Stimulated activated naive CD4-positive, alpha-beta T cell (primary cell): ENCODE data around the gene BUD13.
"Not testable (repeated sequence)": the region's sequence is repeated elsewhere in the genome, so short reads cannot be mapped to it uniquely, and the experiment has no call there.

Experiments
- DNase-seq, 6 experiments: peaks; one replicate each; lab custom pipeline; 2025; lab: John Stamatoyannopoulos, UW

Gene BUD13, protein sequence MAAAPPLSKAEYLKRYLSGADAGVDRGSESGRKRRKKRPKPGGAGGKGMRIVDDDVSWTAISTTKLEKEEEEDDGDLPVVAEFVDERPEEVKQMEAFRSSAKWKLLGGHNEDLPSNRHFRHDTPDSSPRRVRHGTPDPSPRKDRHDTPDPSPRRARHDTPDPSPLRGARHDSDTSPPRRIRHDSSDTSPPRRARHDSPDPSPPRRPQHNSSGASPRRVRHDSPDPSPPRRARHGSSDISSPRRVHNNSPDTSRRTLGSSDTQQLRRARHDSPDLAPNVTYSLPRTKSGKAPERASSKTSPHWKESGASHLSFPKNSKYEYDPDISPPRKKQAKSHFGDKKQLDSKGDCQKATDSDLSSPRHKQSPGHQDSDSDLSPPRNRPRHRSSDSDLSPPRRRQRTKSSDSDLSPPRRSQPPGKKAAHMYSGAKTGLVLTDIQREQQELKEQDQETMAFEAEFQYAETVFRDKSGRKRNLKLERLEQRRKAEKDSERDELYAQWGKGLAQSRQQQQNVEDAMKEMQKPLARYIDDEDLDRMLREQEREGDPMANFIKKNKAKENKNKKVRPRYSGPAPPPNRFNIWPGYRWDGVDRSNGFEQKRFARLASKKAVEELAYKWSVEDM

DNA sequence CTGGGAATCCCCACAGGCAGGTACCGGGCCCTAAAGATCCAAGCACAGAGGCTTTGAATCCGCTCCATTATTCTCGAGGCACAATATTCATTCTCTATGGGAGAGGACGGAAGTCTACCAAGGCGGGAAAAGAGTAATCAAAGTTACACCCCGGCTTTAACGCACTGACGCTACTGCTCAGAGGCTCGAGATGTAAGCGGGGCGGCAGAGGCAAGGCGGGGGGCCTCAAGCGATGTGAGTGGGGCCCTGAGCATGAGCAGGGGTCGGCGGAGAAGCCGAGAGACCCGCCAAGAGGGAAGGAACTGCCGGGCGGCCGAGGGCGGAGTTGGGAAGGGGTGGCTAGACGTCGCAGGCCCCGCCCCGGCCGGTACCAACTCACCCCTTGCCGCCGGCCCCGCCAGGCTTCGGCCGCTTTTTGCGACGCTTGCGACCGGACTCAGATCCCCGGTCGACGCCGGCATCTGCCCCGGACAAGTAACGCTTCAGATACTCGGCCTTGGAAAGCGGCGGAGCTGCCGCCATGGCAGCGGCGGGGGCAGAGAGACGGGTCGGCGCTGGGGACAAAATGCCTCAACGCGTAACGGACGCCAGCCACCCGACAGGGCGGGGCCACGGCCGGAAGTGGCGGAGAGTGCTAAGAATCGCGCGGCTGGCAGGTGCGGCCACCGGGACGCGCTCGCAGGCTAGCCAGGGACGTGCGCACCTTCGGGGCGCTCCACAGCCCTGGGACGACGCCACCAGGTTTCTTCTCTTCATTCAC lies at the start of gene BUD13:
Gene BUD13 (minus strand): TSS at position 545 of the 760 bp plus-strand sequence. CDS start 23 bp downstream, at position 522.
- peak; percentile 84 to 96 (median 88) for DNase-seq

DNA sequence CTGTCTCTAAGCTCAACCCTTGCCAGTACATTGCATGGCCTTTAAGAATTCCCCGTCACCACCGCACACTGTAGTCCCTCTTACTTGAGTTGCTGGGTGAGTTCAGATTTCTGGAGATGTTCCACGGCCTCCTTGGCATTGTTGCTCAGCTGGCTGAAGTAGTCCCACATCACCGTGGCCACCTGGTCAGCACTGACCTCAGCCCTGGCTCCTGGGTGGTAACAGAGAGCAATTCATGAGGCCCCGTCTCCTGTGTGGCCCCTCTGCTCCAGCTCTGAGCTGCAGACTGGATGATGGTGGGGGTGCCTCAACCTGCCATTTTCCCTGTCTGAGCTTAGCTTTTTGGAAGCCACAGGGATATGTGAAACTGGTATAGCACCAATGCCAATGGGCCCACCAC lies 49.8 kb upstream of the BUD13 start:
- no peak for DNase-seq

DNA sequence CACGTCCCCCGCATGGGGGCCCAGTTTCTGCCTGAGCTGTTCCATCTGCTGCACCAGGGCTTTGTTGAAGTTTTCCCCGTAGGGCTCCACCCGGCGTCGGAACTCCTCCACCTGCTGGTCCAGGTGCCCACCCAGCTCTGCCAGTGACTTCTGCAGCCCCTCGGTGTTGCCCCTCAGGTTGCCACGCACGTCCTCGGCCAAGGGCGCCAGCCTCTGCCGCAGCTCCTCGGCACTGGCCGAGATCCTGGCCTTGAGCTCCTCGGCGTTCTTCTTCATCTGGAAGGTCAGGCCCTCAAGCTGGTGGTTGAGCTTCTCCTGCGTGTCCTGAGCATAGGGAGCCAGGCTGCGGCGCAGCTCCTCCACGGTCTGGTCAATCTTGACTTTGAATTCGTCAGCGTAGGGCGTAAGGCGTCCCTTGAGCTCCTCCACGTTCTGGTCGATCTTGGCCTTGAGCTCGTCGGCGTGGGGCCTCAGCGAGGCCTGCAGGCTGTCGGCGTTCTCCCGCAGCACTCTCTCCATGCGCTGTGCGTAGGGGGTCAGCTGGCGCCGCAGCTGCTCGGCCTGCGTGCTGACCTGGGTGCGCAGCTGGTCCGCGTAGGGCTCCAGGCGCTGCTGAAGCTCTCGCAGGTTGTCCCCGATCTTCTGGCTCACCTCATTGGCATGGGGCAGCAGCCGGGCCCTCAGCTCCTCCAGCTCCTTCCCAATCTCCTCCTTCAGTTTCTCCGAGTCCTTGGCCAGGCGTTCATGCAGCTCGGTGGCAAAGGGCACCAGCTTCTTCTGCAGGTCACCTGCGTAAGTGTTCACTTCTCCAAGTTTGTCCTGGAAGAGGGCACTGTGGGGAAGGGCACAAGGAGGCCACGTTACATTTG lies 48.5 kb upstream of the BUD13 start:
- DNase-seq, result no peak

DNA sequence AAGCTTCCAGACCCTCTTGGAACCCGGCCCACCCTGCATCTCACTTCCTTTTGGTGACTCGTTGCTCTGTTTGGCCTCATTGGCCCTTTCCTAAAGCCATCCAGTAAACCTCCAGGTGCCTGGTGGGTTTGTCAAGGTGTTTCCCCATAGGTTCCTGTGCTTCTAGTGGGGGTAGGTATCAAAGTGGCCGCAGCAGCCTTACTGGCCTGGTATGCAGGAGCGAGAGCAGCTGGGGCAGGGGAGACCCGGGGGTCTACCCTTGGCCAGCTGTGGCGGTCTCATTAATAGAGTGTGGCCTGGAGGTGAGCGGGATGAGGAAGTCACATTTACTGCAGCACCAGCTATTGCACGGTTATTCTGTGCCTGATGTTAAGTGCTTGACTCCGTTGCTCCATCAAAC lies 46.3 kb upstream of the BUD13 start:
- DNase-seq, result no peak

DNA sequence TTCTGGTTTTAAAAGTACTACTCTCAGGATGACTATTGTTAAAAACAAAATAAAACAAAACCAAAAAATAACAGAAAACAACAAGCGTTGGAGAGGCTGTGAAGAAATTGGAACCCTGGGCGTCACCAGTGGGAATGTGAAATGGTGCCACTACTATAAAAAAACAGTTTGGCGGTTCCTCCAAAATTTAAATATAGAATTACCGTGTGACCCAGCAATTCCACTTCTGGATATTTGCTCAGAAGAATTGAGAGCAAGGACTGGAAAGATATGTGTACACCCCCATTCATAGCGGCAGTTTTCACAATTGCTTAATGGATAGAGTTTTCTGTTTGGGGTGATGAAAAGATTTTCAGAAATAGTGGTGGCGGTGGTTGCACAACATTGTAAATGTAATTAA lies 41.7 kb upstream of the BUD13 start:
- DNase-seq, result no peak

DNA sequence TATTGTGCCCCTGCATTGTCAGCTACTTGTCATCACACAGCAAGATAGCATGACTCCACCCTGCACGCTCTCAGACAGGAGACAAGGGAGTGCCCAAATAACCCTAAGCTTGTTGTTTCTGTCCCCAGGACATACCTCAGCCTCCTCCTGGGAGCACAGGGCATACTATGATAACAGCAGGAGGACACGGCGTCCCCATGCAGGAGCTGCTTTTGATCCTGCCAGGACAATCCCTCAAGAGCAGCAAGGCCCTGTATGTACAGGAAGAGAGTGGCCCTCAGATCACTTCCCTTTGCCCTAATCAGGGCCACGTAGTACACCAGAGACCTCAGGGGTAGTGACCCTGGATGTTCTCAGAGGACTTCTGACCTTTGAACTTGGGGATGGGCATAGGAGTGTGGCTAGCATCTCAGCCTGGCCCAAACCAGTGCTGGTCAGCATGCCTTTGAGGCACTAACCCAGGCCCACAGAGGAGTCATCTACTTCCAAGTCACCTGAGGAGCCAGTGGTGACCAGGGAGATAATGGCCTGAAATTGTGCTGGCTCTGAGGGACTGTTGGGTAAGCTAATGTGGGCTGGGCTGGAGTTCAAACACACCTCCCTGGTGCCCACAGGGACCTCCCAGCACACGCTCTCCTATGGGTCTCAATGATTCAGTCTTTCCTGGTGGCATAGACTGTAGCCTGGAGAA lies 41.1 kb upstream of the BUD13 start:
- DNase-seq, result no peak

DNA sequence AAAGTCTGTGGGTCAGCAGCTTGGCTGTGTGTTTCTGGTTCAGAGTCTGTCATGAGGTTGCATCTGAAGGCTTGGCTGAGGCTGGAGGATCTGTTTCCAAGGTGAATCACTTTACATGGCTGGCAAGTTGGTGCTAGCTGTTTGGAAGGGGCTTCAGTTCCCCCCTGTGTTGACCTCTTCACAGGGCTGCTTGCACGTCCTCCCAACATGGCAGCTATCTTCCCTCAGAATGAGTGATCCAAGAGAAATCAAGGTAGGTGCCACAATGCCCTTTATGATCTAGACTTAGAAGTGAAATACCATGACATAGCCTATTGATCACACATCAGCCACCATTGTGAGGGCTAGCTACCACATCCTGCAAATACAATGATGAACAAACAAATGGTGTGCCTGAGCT lies 40.4 kb upstream of the BUD13 start:
- no peak for DNase-seq

DNA sequence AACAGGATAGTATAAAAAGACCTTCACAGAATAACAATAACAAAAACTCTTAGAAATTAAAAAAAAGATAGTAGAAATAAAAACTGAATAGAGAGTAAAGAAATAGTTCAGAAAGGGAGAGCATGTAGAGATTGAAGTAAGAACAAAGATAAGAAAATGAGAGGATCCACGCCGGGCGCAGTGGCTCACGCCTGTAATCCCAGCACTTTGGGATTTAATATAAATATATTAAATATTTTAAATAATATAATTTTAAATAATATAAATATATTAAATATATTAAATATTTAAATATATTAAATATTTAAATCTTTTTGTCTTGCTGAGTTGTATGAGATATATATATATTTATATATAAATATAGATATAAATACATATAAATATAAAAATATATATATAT lies 39.3 kb upstream of the BUD13 start:
- no peak for DNase-seq

DNA sequence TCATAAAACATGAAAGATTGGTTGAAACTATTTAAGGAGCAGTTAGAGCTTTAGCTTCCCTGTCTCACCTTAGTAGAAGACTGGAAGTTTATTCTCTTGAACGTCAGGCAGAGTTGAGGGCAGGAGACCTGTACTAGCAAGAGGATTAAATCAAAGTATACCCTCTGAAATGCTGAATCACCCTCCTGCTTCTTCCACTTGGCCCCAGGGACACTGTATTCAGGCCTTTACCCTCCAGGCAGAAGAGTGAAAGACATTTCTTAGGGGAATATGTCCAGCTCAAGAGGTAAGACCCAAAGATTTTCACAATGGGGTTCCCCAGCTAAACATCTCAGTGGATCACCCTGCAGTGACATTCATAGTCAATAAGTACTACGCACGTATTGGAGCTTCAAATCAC lies 38.4 kb upstream of the BUD13 start:
- DNase-seq, result no peak

DNA sequence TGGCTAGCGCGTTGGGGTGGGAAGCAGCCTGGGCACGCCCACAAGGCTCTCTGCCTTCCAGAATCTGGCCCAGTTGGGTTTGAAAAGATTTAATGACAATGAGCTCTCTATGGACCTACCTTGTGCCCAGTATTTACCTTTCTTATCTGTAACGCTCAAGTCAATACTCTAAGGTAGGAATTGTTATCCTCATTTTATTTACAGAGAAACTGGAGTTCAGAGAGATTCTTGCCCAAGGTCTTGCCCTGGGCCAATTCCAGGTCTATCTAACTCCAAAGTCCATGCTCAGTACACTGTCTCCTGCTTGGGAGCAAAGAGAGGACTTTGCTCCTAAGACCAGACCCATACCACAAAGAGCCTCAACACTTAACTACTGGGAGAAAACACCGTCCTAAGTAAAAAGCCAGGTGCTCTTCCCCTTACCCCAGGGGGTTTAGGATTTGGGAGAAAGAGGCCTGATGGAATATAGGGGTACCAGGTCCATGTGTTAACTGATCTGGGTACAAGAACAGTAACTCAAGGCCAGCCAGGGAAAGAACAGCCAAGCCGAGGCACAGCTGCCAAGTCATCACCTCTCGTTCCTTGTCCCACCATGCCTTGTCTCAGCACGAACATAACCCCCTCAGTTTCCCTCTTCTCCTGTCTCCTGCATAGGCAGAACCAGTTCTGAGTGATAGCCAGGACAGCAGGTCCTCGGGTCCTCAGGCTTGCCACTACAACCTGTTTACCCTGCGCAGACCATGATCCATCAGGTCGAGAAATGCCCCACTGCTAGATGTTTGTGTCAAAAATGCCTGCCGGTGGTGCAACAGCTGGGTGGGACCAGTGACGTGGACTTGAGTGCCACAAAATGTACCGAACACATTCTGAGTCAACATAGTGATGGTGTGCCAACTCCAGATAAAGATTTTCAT lies 35.7 kb upstream of the BUD13 start:
- DNase-seq, result no peak

DNA sequence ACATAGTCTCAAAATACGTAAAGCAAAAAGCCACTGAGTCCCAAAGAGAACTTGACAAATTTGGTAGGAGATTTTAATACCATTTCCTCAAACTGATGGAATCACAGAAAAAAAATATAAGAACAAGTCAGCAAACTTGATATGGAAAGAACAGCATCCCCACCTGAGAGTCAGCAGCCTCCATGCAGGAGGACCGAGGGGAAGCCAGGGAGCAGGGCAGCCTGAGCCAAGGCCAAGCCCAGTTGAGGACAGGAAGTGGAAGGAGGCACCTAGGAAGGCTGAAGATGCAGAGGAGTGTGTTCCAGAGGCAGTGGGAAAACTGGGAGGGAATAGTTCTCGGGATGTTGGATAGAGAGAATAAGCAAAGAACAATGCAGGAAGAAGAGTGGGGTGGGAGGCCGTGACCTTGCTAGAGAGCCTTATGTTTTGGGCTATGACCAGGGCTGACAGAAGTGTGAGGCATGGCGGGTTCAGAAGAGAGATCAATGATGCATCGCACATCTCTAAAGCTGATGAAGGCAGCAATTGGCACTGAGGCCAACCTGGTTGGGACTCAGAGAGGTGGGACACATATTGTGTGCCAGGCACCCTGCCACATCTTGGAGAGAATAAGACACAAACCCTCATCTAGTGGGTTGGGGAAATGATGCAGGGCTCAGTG lies 34.9 kb upstream of the BUD13 start:
- DNase-seq, result no peak

DNA sequence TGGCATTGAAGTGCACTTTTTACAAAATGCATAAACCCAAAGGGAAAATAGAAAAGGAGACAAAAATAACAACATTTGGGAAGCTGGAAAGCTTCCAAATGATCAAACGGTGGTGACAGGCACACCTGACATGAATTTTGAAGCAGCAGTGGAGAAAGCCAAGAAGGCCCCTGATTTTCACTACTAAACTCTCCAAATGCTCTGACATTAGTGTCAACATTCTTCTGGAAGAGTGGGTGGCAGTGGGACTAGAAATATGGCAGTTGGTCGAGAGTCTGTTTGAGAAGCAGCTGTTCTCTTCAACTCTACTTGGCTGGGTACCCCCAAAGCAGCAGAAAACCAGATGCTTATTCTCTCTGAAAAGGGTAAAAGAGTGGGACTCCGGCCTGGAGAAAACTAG lies 31.2 kb upstream of the BUD13 start:
- no peak for DNase-seq

DNA sequence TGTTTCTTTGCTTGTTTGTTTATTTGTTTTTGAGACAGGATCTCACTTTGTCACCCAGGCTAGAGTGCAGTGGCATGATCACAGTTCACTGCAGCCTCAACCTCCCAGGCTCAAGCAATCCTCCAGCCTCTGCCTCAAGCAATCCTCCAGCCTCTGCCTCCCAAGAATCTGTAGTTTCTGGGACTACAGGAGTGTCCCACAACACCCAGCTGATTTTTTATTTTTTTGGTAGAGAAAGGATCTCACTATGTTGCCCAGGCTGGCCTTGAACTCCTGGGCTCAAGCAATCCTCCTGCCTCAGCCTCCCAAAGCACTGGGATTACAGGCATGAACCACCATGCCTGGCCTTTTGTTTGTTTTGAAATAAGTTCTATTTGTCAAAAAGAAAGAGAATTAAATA lies 28.9 kb upstream of the BUD13 start:
- not testable (repeated sequence) for DNase-seq

DNA sequence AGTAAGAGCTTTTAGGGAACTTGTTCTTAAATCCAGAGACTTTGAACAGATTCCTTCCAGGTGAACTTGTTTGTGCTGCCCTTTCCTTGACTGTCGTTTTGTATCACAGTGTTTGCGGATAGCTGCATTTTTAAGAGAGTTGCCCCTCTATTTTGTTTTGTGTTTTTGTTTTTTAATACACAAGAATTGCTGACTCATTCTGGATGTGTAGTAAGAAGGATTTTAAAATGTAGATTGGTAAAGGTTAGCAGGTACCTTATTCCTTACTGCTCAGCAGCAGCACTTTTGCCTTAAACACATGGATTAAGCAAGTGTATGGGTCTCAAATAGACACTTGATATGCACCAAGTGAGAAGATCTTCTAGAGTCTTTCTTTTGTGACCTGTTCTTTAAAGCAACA lies 27.8 kb upstream of the BUD13 start:
- no peak for DNase-seq

DNA sequence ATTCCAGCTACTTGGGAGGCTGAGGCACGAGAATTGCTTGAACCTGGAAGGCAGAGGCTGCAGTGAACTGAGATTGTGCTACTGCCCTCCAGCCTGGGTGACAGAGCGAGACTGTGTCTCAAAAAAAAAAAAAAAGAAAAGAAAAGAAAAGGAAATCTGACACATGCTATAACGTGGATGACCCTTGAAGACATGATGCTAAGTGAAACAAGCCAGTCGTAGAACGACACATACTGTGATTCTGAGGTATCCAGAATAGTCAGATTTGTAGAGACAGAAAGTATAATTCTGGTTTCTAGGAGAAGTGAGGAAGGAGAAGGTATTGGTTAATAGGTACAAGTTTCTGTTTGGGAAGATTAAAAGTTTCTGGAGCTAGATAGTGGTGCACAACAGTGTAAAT lies 25.6 kb upstream of the BUD13 start:
- no peak for DNase-seq

DNA sequence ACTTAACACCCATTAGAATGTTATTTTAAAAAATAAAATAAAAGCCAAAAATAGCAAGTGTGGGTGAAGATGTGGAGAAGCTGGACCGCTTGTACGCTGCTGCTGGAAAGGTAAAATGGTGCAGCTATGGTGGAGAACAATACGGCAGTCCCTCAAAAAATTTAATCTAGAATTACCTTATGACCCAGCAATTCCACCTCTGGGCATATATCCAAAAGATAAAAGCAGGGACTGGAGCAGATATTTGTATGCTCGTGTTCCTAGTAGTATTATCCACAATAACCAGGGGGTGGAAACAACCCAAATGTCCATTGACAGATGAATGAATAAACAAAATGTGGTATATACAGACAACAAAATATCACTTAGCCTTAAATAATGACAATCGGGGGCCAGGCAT lies 25.0 kb upstream of the BUD13 start:
- DNase-seq, result no peak

DNA sequence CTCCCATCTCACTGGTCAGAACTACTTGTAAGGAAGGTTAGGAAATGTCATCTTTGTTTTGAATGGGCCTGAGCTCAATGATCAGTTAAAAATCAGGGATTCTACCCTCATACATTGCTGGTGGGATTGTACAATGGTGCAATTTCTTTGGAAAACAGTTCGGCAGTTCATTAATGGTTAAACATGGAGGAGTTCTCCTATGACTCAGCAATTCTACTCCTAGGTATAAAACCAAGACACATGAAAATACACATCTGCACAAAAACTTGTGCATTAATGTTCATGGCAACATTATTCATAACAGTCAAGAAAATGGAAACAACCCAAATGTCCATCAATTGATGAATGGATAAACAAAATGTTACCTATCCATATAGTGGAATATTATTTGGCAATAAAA lies 23.8 kb upstream of the BUD13 start:
- DNase-seq, result no peak

DNA sequence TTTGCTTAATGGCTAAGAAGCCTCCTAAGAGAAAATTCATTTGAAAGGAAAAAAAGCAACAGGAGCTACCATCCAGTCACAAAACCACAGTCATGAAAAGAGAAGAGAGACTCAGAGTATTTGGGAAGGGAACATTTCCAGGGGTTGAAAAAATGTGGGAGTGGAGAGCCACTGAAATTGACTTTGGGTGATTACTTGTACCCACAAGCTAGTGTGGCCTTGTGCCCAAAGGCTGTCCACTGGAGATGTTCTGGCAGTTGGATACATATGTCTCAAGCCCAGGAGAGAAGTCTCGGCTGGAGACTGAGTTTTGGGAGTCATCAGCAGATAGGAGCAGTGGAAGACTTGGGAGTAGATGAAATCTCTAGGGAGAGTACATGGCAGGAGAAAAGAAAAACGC lies 22.1 kb upstream of the BUD13 start:
- no peak for DNase-seq

DNA sequence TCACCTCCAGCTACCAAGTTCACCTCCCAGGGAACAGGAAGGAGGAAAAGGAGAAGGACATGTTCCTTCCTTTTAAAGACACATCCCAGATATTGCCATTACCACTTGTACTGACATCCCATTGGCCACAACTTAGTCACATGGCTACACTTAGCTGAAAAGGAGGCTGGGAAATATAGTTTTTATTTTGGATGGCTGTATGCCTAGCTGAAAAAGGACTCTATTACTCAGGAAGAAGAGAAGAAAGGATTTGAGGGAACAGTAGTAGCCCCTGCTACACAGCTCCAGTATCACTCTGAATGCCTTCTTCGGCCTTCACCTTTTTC lies 20.9 kb upstream of the BUD13 start:
- no peak for DNase-seq
